HL-60/S4 treated with retinoic acid at 250 ng/mL for 4 days and 3 days (cell line): ENCODE measurements around the gene MYH10.

ENCODE experiments used
- in situ Hi-C: fragments of 300-500 bp; cut with MboI; formaldehyde crosslinking; loops from 2 replicates; pipeline ENCODE4 v1.7.0; 2022; ENCODE audit warnings: low sequenced_read_pairs

Gene MYH10

GRCh38 chr17:8610558-8610957 is 20.0 kb downstream of the MYH10 start:
- in situ Hi-C loops, result no loop called here

- in situ Hi-C loops, result no loop called here
Measured at GRCh38 chr17:8609910-8610309, 20.6 kb downstream of the MYH10 start.

GRCh38 chr17:8608001-8608400 is 22.5 kb downstream of the MYH10 start:
- in situ Hi-C loops, result no loop called here

GRCh38 chr17:8606401-8606800 is 24.1 kb downstream of the MYH10 start:
- in situ Hi-C loops, result no loop called here

- in situ Hi-C loops, result no loop called here
Measured at GRCh38 chr17:8602679-8603078, 27.8 kb downstream of the MYH10 start.

DNA sequence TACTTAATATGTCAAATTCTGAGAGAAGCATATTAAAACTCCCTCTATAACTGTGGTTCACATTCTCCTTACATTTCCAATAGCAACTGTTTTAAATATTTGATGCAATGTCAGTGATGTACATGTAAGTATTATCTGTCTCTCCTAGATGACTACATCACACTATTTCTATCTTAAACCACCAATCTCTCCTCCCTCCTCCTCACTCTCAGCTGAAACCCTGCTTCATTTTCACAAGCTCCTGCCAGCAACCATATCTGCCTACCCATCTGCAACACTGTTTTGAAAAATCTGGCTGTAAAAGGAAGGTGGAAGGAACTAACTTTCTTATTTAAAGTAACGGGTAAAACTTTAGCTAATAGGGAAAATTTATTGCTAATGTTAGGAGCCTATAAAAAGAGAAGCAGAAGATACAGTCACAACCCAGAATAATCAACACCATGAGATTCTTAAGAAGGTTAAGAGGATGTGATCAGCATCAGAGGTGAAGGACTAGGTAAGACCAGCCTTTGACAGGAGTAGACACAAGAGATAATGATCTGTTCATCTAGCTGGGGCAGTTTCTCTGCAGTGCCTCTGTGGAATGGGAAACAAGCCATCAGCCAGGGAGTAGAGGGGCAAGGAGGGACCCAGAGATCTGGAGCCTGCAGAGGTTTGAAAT is 31.0 kb downstream of the MYH10 start:
- in situ Hi-C loops, result no loop called here

- in situ Hi-C loops, result no loop called here
Measured at GRCh38 chr17:8598913-8599312, 31.6 kb downstream of the MYH10 start.

DNA sequence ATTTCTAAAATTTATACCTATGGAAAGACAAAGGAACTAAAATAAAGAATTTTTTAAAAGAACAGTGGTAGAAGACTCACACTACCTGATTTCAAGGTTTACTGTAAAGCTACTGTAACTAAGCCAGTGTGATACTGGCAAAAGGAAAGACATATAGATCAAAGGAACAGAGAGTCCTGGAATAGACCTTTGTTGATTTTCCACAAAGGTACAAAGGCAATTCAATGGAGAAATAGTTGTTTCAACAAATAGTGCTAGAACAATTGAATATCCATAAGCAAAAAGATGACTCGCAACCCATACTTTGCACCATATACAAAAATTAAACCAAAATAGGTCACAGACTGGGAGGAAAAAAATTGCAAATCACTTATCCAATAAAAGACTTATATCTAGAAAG is 36.7 kb downstream of the MYH10 start:
- in situ Hi-C loops, result no loop called here

DNA sequence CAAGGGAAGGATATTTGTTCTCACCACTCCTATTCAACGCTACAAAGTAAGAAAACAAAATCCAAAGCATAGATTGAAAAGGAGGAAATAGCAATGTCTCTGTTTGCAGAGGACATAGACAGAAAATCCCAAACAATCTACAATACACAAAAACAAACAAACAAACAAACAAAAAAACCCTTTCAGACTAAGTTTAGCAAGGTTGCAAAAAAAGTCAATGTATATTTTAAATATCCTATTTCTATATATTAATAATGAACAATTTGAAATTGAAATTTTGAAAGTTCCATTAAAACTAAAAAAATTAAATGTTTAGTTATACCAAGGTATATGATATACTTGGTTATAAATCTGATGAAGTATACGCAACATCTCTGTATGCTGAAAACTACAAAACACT is 37.2 kb downstream of the MYH10 start:
- in situ Hi-C loops, result no loop called here

DNA sequence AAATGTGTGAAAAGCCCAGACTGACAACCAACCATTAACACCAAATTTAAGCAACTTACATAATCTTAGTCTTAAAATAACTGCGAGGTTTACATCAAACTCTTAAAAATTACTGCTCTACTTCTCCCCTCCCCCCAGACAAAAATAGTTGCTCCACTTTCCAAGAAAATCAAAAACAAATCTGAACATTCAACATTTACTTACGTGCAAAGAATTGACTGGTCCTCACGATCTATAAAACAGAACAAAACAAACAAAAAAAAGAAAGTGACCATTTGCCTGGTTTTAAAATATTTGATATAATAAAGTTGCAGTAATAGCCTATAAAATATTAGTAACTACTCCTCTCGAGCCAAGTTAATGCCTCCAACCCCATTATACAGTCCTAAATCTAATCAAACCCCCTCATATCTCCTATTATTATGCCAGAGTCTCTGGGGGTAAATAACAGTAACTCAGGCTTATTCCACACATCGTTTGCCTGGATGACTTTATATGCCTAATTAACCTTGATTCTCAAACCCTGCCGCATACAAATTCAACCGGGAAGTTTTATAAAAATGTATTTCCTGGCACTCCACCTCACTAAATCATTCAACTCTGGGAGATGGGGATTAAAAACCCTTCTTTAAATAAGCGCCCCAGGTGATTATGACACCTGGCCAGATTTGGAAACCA is 41.5 kb downstream of the MYH10 start:
- in situ Hi-C loops, result no loop called here

GRCh38 chr17:8586766-8587165 is 43.8 kb downstream of the MYH10 start:
- in situ Hi-C loops, result no loop called here

DNA sequence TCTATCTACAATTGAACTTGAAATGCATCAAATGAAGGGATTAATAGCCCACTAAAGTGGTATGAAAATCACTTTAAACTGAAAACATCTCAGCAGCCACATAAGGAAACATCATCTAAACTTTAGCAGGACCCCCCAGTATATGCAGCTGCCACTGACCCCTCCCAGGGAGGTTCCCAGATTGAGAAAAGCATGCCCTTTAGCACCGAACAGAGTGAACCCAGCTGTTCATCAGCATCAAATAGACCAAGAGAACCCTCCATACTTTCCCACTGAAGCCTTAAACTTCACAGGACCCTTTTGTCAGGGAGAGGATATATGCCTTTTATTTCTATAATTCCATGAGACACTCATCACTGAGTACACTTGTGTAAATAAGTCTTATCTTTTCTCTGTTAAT is 44.6 kb downstream of the MYH10 start:
- in situ Hi-C loops, result no loop called here

- in situ Hi-C loops, result no loop called here
Measured at GRCh38 chr17:8583954-8584353, 46.6 kb downstream of the MYH10 start.

DNA sequence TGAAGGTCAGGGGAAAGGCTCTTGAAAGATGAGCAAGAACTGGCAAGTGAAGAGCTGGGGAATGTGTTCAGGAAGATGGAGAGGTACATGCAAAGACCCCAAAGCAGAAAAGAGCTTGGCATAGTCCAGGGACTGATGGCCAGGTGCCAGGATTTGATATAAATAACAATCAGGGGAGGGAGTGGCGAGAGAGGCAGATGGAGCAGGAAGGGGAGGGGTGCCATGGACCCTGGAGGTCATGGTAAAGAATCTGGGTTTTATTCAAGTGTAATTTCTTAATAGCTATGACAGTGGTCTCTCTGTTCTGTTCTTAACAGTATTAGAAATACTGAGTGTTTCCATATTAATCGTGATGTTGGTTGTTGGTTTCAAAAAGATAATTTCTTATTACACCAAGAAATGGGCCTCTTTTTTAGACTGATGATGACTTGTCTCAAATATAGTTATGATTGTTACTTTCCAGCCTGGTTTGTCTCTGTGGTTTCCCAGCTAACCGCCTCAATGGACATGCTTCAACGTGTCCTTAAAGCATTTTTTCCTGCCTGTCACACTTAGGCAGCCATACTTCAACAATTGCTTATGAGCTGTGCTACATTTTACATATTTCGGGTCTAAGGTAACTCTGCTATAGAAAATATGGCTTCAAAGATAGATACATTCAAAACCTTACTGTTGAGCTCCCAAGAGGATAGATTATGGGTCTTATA is 49.4 kb downstream of the MYH10 start:
- in situ Hi-C loops, result no loop called here

DNA sequence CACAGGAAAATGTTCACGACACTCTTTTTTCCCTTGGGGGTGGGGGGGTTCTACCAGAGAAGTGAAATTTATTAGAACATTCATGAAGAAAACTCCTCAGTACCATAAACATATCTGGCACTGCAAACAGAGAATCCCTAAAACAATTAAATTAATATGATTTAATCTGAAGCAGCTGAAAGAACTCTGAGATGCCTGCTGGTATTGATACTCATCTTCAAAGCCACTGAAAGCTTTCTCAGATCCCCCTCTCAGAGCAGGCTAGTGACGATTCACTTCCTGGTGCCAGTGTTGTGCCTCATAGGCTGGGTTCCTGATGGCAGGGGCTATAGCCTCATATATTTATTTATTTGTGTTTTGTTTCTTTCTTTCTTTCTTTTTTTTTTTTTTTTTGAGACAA is 52.7 kb downstream of the MYH10 start:
- in situ Hi-C loops, result no loop called here

GRCh38 chr17:8576559-8577294 is 53.8 kb downstream of the MYH10 start:
- in situ Hi-C loops, result no loop called here

DNA sequence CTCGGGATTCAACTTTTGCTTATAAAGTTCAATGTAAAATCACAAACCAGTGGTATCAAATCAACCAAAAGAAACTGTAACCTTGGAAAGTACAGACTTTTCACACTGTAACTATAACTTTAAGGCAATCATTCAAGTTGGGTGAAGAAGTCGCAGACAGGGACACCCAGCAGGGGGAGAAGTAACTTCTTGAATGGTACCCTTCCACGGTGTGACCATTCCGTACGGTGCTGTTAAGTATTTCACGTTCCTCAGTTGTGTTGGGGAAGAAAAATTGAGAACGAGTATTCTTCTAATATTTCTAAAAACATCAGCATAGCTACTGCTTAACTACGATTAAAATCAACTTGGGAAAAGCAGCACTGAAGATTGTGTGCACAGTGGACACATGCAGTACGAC is 55.8 kb downstream of the MYH10 start:
- in situ Hi-C loops, result no loop called here

- in situ Hi-C loops, result no loop called here
Measured at GRCh38 chr17:8572764-8573163, 57.8 kb downstream of the MYH10 start.

DNA sequence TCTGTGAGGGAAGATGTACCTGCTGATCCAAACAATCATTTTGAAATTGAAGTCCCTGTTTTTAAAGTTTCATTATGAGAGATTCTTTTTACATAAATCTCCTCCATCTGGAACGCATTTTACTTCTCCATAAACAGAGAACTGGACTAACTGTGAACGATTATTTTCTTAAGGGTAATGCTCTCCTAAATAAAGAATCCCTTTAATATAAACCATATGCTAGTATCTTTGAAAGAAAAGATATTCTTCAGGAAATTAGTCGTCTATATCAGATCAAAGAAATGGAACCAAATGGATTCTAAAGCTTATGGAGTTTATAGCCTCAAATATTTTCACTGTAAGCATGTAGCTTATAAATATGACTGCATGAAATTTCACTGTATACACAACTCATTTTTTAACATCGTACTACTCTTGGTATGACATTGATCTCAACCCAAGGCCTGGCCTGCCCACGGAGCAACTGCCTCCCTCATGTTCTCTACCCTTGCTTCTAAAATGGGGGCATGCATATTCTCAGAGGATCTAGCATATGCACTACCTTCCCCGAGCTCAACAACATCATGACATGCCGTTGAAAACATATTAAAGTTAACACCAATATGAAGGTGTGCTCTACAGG is 66.4 kb downstream of the MYH10 start:
- in situ Hi-C loops, result no loop called here

GRCh38 chr17:8563024-8563776 is 67.3 kb downstream of the MYH10 start:
- in situ Hi-C loops, result no loop called here
